Cardiac fibroblast (primary cell): ENCODE data around the gene UBXN1.
A peak's percentile ranks its signal among the peaks of the same experiment; 100 is the strongest.
"Not testable (repeated sequence)": the region's sequence is repeated elsewhere in the genome, so short reads cannot be mapped to it uniquely, and the experiment has no call there.

Source experiments
- DNase-seq, 2 donors: peaks; one replicate each; pipeline versions ENCODE4 v3.0.0 to v3.0.0-alpha.2; 2010; ENCODE audit warnings: low read depth in 2 of 2
- H3K4me3 ChIP-seq, 2 donors: replicated peaks in 1 of 2; 1 replicate in 1 of 2; 2 replicates in 1 of 2; pipeline ENCODE4 v1.5.1; 2011; ENCODE audit warnings: low read depth in 2 of 2, low read length in 2 of 2, mild to moderate bottlenecking in 2 of 2, moderate library complexity in 1 of 2
- TF ChIP-seq, protein P1 (sequence below): IDR thresholded peaks from one replicate; pipeline ENCODE4 v1.5.1; 2011; ENCODE audit warnings: low read depth, mild to moderate bottlenecking, low read length, inconsistent platforms

The UBXN1 gene

DNA sequence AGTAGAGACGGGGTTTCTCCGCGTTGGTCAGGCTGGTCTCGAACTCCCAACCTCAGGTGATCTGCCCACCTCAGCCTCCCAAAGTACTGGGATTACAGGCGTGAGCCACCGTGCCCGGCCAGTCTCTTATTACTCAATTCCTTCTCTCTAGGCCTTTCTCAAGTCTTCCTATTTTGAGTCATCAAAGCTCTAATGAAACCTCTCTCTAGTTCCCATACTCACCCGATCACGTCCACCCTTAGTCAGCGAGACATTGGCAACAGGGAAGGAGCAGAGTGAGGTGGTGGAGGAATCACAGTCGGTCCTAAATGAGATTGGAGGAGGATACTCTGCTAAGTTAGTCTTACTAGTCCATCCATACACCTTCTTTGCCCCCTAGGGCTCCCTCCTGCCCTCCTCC lies 23.4 kb upstream of the UBXN1 start:
- DNase-seq: no peak
- TF ChIP-seq, protein P1, sequence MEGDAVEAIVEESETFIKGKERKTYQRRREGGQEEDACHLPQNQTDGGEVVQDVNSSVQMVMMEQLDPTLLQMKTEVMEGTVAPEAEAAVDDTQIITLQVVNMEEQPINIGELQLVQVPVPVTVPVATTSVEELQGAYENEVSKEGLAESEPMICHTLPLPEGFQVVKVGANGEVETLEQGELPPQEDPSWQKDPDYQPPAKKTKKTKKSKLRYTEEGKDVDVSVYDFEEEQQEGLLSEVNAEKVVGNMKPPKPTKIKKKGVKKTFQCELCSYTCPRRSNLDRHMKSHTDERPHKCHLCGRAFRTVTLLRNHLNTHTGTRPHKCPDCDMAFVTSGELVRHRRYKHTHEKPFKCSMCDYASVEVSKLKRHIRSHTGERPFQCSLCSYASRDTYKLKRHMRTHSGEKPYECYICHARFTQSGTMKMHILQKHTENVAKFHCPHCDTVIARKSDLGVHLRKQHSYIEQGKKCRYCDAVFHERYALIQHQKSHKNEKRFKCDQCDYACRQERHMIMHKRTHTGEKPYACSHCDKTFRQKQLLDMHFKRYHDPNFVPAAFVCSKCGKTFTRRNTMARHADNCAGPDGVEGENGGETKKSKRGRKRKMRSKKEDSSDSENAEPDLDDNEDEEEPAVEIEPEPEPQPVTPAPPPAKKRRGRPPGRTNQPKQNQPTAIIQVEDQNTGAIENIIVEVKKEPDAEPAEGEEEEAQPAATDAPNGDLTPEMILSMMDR: no peak
- H3K4me3 ChIP-seq: no peak overlapping the region

DNA sequence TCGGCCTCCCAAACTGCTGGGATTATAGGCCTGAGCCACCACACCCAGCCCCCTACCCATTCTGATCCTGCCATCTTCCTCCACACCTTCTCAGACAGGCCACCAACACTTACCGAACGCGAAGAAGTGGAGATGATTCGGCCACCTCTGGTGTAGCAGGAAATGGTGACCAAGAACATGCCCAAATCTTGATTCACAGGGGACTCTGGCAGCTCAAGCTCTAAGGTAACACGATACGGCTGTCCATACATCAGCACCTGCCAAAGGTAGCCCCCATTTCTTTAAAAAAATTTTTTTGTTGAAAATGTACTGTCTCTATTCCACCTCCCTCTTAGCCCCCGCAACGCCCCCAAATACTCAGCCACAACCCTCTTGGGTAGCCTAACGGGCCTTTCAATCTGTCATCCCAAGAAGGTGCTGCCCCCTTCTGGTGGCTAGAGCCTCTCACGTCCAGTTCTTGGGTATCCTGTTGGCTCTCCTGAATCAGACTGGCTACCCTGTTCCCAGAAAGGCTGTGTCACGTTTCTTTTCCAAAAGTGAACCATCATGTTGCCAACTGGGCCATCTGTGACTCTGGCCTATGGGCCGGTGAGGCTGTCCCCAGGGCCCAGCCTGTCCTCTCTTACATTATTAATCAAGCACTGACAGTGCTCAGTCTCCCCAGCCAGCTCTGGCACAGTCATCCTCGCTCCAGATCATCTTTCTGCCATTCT lies 15.7 kb upstream of the UBXN1 start:
- DNase-seq: peak; percentile 91

DNA sequence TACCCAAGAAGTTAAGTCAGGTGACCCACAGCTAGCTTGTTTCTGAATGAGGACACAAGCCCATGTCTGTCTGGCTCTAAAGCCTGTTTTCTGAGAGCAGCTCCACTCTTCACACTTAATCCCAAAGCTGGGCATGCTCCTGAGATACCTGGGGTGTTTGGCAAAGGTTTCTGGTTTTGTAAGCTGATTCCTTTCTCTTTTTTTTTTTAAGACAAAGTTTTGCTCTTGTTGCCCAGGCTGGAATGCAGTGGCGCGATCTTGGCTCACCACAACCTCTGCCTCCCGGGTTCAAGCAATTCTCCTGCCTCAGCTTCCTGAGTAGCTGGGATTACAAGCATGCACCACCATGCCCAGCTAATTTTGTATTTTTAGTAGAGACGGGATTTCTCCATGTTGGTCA lies 14.8 kb upstream of the UBXN1 start:
- DNase-seq, H3K4me3 ChIP-seq: not testable (repeated sequence)

More for the DNA sequence above, 15.7 kb upstream of the UBXN1 start:
- H3K4me3 ChIP-seq: no peak overlapping the region
- TF ChIP-seq, protein P1: peak; percentile 87

DNA sequence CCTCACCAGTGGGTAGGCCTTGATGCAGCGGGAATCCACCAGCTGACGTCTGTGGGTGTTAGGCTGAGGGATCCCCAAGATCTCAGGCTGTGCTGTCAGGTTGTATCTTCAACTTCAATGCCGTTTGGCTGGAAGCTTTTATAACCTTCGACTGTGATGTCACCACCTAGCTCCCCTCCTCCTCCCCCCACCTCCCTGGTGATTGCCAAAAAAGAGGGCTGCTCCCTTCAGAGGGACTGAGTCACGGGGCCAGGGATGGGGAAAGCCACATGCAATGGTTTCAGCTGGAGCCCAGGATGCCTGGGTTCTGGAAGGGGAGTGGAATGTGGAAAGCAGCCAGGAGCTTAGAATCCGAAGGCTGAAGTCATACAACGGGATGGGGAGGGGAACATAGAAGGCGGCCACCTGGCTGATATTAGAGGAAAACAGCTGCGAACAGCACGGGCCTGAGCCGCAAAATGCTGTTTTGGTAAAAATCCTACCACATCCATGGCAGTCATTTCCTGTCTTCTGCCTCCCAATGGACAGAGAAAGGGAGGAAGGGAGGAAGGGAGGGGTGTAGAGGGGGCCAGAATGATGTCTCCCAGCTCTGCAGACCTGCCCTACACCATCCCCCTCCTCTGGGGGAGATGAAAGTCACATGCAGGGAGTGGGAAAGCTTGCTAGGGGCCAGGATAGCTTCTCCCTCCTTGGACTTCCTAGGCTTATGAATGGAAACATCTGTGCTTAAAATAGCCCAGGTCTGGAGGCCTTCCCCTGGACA lies 10.7 kb upstream of the UBXN1 start, which contains the start of gene LRRN4CL:
LRRN4CL (minus strand) TSS at position 110 of the 763 bp plus-strand sequence. CDS start 1,022 bp downstream, outside the sequence.
- peak; percentile 85 to 94 for DNase-seq
- TF ChIP-seq, protein P1: no peak
- H3K4me3 ChIP-seq: no peak within 1 kb of the TSS

DNA sequence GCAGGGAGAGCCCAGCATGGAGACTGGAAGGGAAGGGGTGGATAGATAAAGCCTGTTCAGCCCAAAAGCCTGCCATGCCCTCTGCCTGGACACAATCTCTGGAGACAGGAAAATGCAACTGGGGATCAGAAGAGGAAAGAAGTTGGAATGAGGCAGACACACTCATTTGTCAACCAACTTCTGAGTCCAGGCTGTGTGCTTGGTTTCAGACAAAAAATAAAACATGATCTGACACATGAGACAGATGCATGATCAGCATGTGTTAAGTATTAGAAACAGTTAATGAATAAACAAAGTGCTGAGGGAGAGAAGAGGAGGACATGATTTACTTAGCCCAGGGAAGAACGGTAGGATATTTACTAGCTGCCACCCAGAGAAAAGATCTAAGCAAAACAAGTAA lies 9.6 kb upstream of the UBXN1 start:
- TF ChIP-seq, protein P1: no peak
- H3K4me3 ChIP-seq: no peak overlapping the region
- no peak for DNase-seq

DNA sequence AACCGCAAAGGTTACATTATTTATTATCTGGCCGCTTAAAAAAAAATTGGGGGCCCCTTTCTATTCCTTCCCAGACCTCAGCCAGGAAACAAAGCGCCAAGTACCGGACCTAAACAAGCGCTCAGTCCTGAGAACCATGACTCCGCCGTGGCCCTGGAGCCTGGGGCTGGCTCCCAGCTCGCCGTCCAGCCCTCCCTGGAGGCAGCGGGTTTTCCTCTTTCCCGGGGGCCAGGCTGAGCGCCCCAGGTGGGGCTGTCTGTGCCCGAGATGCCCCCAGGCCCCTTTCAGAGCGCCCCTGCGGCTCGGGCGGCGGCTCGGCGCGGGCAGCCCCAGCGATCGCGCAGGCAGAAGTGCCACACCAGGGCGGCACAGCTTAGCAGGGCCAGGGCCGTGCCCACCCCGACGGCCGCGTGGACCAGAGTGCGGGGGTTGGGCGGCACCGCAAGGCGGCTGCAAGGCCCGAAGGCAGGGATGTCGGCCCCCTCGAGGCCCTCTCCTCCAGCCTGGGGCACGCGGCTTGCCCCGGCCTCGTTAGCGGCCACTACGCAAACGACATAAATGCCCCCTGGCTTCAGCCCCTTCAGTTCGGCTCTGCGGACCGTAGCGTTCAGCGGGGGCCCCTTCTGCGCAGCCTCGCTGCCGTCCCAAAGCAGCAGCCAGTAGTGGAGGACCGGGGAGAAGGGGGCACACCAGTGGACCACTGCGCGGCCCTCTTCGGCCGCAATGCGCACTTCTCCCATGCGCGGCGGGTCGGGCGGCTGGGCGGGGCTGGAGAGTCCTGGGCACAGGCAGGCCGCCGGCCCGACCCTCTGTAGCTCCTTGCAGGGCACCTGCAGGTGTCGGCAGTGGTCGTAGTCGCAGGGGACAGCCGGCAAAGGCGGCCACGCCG lies 8.9 kb upstream of the UBXN1 start:
- no peak overlapping the region for H3K4me3 ChIP-seq
- no peak for DNase-seq
- TF ChIP-seq, protein P1: no peak
